Myocyte (in vitro differentiated cells): ENCODE data around the gene ANO6. TPM values are rescaled to one million over a fixed set of nuclear protein-coding genes. Genes with fewer than 3 reads are reported as not detected.

Source experiments
- DNase-seq: peaks from one replicate; pipeline ENCODE4 v3.0.0-alpha.2; 2012; ENCODE audit warnings: low read depth
- total RNA-seq: library from RNA; depleted of rRNA; stranded (reverse); fragments of >200 nt; gene quantifications from 2 replicates; pipeline ENCODE4 v1.2.3, GENCODE V29; 2014

ANO6 gene
- total RNA-seq, 1 donor from 2014 or later, result 92.2 TPM

DNA sequence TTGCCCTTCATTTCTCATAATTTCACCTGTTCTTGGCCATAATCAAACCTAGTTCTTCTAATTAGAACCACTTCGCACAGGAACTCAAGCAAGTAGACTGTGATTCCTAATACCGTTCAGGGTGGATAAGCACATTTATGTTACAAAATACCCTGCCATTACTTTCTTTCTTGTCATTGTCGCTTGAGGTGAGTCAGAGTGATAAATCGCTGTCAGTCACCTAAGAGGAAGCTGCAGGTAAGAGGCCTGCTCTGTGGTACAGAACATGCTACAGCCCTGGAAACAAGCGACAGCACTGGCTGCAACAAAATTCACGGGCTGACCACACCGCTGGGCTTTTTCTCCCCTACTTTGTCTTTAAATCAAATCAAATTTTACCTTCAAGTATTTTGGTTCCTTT, 218.2 kb downstream of the ANO6 start:
- no peak for DNase-seq

DNA sequence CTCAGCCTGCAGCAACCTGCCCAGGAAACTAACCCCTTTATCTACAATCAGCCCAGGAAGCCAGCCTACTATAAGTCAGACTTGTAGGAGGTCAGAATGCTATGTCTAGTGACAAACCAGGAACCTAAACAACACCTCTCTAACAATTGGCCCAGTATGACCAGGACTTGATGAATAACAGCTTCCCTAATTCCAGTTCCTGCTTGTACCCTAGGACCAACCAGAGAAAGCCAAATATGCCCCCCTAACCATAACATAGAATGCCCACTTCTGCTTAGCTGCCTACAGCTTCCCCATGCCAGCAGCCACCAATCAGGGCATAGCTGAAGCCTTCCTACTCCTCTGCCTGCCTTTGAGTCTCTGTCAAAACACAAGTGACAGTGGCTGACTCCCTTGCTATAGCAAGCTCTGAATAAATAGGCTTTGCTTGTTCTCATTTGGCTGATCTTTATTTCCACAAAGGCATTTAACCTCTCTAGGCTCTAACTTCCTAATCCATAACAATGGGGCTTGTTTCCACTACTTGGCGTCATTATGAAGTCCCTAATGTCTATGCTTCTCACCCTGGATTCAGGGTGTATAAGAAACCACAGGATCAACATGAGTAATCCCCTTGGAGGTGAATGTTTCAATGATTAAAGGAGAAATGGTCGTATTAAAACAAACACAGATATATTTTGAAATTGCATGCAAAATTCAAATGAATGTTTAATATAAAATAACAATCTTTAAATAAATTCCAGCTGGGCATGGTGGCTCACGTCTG, 220.2 kb downstream of the ANO6 start:
- no peak for DNase-seq

DNA sequence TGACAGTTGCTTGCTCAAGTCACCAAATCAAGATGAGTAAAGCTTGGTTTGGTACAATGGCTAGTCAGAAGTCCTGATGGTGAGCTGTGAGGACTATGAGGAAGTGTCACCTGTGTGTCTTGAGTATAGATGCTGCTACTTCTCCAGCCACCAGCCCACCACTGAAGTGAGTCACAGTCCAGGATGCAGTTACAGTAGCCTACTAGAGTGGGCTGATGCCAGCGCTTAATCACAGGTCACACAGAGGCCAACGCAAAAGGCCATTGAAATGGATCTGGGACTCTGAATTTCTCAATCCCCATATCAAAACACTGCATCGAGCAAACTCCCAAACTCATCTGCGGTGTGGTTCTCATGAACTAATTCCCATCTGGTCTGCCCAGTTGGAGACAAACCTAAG, 223.1 kb downstream of the ANO6 start:
- peak; percentile 28 for DNase-seq

DNA sequence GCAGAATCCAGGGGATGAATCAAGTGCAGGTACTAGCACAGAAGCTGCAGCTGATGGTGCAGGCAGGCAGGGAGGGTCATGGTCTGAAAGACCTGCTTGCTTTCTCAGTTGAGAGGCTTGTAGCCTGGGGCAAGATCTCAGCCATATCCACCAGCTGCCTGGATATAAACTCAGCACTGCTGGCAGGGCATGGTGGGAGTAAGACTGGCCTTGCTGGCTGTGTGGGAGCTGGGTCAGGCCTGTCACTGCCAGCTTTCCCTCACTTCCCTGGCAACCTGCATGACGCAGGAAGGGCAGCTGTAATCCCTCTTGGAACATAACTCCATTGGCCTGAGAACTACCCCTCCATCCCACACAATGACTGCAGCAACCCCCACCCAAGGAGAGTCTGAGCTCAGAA, 230.1 kb downstream of the ANO6 start:
- no peak for DNase-seq

DNA sequence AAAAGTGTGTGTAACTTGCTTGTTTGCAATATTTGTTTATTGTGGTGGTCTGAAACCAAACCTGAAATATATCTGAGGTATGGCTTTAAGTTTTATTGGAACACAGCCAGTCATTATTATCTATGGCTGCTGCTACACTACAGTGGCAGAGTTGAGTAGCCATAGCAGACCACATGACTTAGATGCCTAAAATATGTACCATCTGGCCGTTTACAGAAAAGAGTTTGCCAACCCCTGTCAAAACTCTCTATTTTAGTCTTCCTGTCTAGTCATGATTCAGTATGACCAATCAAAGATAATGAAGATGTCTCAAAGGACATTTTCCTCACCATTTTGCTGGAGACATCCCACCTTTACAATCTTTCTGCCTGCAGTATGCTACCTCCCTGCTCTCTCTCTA, 242.3 kb downstream of the ANO6 start:
- DNase-seq, result no peak

DNA sequence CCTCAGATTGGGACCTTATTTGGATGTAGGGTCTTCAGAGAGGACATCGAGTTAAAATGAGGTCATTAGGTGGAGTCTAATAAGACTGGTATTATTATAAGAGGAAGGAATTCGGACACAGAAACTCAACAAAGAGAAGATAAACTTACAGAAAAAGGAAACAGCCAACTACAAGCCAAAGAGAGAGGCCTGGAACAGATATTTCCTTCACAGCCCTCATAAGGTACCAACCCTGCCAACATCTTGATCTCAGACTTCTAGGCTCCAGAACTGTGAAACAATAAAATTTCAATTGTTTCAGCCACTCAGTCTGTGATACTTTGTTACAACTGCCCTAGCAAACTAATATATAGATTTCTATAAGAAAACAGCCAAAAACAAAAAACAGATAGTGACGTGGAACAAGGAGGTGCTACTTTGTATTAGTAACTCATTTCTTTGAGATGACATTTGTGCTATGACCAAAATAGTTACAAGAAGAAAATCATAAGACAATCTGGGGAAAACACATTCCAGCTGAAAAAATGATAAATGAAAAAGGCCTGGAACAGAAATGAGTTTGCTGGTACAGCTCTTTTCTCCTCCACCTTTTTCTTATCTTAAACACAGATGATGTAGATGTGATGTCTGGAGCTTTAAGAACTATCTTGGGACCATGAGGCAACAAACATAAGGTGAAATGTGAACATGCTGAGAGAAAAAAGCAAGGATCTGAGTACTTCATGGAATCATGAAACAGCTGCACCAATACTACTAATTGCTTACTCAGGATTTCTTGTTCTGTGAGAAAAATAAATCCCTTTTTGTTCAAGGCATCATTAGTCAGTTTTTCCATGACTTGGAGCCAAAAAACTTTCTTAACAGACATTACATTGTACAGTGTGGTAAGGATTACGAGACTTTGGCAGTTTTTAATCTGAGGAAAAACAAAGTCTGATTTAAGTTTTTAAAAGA, 243.2 kb downstream of the ANO6 start:
- peak; percentile 63 for DNase-seq

DNA sequence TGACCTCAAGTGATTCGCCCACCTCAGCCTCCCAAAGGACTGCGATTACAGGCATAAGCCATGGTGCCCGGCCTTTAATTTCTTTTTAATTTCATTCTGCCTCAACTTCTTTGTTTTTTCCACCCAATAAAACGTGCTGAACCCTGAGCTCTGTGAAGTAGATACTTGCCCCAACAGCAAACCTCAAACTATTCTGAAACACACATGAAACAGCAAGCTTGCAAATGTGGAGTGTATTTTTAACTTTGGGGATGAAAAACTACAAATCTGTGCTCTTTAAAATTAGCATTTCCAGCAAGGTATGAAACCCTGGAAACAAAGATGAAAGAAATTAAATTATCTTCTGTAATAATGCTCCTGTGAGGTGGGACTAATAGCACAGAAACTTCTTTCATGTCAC, 246.6 kb downstream of the ANO6 start:
- DNase-seq, result no peak

DNA sequence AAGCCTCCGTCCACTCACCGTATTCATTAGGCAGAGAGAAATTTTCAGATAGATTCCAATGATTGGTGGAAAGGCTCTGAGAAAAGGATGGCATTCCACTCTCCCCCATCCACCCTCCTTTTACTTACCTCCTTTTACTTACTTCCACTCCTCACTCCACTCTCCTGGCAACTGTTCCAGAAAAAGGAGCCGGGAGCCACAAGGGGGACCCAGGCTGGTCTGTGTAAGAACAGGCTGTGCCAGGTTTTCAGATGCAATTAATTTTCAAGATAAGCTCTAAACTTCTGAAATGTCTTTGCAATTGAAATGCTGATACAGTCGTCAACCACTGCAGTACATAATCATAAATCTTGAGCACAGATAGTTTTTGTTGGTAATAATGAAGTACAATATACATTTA, 248.8 kb downstream of the ANO6 start:
- DNase-seq, result peak; percentile 13

DNA sequence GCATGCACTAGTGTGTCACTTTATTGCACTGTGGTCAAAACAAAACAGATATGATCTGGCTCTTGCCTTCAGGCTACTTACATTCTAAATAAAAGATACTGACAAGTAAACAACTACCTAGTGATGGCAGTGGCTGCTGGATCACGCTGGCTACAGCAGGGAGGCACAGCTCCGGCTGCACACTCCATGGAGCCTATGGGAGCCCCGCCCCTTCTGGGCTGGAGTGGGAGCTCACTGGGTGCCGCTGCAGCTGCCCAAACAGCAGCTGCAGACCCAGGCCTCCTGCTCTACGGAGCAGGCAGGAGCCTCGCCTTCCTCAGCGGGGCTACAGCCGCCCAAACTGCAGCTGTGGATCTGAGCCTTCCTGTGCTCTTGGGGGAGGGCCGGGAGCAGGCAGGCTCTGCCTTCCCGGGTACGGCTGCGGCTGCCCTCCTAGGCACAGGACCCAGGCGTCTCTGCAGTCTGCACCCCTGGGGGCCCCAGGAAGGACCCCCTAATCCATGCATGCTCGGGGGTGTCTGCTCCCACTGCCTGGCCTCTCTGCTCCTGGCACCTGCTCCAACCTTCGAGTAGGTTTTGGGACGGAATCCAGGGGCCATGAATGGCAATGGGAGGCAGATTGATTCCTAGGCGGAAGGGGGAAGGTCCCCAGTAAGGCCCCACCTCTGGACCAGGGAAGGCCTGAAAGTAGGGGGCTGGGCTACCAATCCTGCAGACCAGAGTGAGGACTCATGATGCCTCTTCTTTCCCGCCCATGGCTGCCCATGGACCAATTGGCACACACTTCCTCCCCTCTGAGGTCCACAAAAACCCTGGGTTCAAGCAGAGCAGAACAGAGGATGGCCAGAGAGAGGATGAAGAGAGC, 253.1 kb downstream of the ANO6 start:
- peak; percentile 60 for DNase-seq

DNA sequence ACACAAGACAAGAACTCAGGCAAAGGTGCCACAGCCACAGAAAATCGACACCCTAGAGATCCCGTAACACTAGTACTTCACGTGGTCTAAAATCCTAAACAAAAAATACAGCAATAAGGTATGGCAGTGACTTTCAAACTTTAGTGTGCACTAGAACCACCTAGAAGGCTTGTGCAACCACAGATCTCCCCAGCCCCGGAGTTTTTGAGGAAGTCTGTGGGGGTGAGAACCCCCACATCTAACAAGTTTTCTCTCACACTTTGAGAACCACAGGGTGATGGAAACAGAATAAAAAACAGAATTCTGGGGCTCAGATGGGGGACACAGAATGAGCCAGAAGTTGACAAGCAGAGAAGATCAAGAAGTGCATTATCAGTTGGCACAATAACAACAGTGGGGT, 254.0 kb downstream of the ANO6 start:
- DNase-seq, result no peak

DNA sequence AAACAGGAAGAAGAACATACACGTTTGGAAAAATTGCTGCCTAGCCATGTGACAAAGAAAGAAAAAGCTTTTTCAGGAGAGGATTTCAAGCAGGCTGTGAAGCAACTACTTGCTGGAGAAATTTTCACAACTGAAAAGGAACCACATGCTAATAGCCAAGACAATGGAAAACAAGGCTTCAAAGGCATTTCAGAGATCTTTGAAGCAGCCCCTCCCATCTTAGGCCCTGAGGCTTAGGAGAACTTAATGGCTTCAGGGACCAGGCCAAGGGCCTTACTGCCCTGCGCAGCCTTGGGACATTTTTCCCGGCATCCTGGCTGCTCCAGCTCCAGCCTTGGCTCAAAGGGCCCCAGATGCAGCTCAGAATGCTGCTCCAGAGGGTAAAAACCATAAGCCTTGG, 257.7 kb downstream of the ANO6 start:
- DNase-seq, result no peak

DNA sequence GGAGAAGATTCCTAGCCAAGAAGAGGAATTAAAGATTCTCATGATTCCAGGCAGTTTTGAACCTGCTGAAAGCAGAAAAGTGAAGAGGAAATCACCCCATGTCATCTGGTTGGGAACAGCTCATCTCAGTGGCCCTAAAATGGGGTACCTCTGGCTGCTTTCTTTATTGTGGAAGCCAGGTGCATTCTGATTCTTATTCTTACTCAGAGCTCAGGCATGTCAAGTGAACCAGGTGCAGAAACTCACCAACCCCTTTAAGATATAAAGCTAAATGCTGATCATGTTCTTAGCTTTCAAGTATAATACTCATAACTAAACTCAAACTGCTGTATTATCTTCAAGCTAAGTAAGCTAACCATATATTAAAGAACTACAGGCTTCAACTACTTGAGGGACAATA, 259.7 kb downstream of the ANO6 start:
- no peak for DNase-seq

DNA sequence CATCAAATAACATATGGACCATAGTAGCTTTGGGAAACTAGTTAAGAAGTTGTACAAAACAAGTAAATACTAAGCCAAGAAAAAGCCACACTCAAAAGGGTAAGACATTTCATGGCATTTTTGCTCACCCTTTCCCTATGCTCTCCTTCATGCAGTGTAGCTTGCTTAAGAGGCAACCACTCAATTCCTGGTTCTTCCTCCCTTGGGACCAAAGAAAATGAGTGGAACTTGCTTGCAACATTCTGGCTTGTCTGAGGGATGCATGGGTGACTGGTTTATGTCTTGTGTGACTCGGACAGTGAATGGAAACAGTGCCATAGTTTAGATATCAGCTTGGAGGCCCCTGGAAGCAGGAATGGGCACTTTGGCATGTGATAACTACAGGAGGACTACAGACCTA, 261.6 kb downstream of the ANO6 start:
- no peak for DNase-seq

DNA sequence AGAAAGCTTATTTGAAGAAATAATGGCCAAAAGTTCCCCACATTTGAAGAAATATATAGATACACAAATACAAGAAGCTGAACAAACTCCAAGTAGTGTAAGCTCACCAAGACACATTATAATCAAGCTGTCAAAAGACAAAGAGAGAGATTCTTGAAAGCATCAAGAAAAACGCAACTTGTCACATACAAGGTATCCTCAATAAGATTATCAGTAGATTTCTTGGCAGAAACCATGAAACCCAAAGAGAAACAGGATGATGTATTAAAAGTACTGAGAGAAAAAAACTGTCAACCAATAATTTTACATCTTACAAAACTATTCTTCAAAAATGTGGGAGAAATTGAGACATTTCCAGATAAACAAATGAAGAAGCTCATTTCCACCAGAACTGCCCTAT, 263.0 kb downstream of the ANO6 start:
- no peak for DNase-seq

DNA sequence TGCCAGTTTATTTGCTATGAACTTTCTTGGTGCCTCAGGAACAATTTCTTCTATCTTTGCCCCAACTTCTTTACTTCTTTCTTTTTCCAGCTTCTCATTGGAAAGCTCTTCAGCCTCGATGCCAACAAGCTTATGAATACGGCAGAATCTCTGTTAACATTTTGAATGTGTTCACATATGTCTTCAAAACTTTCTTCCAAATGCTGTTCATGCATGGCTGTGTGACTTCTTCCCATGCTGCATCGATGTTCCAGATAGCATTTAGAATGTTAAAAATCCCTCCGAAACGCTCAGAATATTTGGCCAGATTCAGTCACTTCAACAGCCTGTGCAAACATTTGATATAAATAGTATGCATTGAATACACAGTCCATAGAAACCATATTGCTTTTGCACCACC, 265.9 kb downstream of the ANO6 start:
- no peak for DNase-seq

DNA sequence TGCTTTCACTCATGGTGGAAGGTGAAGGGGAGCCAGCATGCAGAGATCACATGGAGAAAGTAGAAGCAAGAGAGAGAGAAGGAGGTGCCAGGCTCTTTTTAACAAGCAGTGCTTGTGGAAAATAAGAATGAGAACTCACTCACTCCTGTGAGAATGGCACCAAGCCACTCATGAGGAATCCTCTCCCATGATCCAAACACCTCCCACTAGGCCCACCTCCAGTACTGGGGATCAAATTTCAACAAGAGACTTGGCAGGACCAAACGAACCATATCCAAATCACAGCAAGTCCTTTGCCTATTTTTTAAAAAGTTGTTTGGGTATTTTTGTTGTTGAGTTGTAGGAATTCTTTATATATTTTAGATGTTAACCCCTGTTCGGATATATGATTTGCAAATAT, 267.7 kb downstream of the ANO6 start:
- DNase-seq, result peak; percentile 26

Other genes with a start within 250 kb of the ANO6 start
- gene DBX2, start 165.0 kb upstream of the ANO6 start, total RNA-seq, result not detected in 2 replicates